Caco-2 (cell line): Measurements from ENCODE around the gene KSR2. TPM values are rescaled to one million over a fixed set of nuclear protein-coding genes. Genes with fewer than 3 reads are reported as not detected.

Experiments used
- BruUV-seq: library from RNA; stranded (reverse); fragments of 400-500 nt; replicated peaks from 2 replicates; lab custom pipeline; 2021; lab: Mats Ljungman, UMichigan
- CTCF ChIA-PET: fragments of 300-600 bp; sonication (Branson Sonifier 250); formaldehyde crosslinking; loops from one replicate; lab custom pipeline; 2022; ENCODE audit warnings: antibody characterized with exemption; lab: Charles Lee
- POLR2A ChIA-PET: fragments of 300-600 bp; sonication (Branson Sonifier 250); formaldehyde crosslinking; loops from one replicate; lab custom pipeline; 2022; ENCODE audit warnings: antibody characterized with exemption; lab: Charles Lee
- DNase-seq, 2 experiments: peaks; one replicate each; pipeline versions ENCODE4 v3.0.0 to v3.0.0-alpha.2; 2020 to 2022
- H3K27me3 ChIP-seq: replicated peaks from 2 replicates; pipeline ENCODE4 v1.6.0; 2011; ENCODE audit warnings: low read length; ENCODE audit not compliant: control insufficient read depth, insufficient read depth
- H3K36me3 ChIP-seq: 2 replicates; pipeline ENCODE4 v1.5.1; 2011; ENCODE audit warnings: low read length; ENCODE audit not compliant: control insufficient read depth, insufficient read depth
- H3K4me1 ChIP-seq: fragments of 250-450 bp; sonication (Bioruptor Pico); 2 replicates; pipeline ENCODE4 v1.5.1; 2020; ENCODE audit warnings: mild to moderate bottlenecking
- H3K4me3 ChIP-seq: 2 replicates; pipeline ENCODE4 v1.5.1; 2011; ENCODE audit warnings: low read depth, mild to moderate bottlenecking, control low read depth, low read length
- H3K9me3 ChIP-seq: fragments of 250-450 bp; sonication (Bioruptor Pico); 2 replicates; pipeline ENCODE4 v1.5.1; 2020; ENCODE audit warnings: mild to moderate bottlenecking, moderate library complexity
- H3K27ac Mint-ChIP-seq: one replicate; pipeline ENCODE4 v1.8.0; 2022; ENCODE audit warnings: mixed read lengths; ENCODE audit not compliant: unreplicated experiment
- H3K27me3 Mint-ChIP-seq: one replicate; pipeline ENCODE4 v1.8.0; 2022; ENCODE audit warnings: mixed read lengths; ENCODE audit not compliant: insufficient read depth, unreplicated experiment
- H3K36me3 Mint-ChIP-seq: one replicate; pipeline ENCODE4 v1.8.0; 2022; ENCODE audit warnings: mild to moderate bottlenecking, mixed read lengths; ENCODE audit not compliant: insufficient read depth, unreplicated experiment
- H3K4me1 Mint-ChIP-seq: one replicate; pipeline ENCODE4 v1.8.0; 2022; ENCODE audit warnings: low read depth, mixed read lengths; ENCODE audit not compliant: unreplicated experiment
- H3K4me3 Mint-ChIP-seq: one replicate; pipeline ENCODE4 v1.8.0; 2022; ENCODE audit warnings: mild to moderate bottlenecking, moderate library complexity, mixed read lengths; ENCODE audit not compliant: unreplicated experiment
- H3K9me3 Mint-ChIP-seq: one replicate; pipeline ENCODE4 v1.8.0; 2022; ENCODE audit warnings: mixed read lengths; ENCODE audit not compliant: unreplicated experiment
- CTCF ChIP-seq, 2 experiments: fragments of 200-600 bp in 1 of 2; IDR thresholded peaks; 1 replicate in 1 of 2; 2 replicates in 1 of 2; pipeline versions ENCODE4 v1.5.1 to v1.8.0; 2011 to 2022; ENCODE audit warnings: antibody characterized with exemption in 1 of 2, control low read depth in 1 of 2, inconsistent platforms in 1 of 2, low read depth in 1 of 2, low read length in 1 of 2, mild to moderate bottlenecking in 1 of 2, moderate library complexity in 1 of 2; ENCODE audit not compliant: insufficient read depth in 1 of 2, severe bottlenecking in 1 of 2, unreplicated experiment in 1 of 2
- intact Hi-C: fragments of 100-400 bp; cut with micrococcal nuclease; formaldehyde crosslinking; loops from one replicate; pipeline ENCODE4 v1.10.0; 2022; ENCODE audit not compliant: unreplicated experiment
- total RNA-seq: library from RNA; stranded (reverse); gene quantifications from 2 replicates; pipeline ENCODE4 v1.2.3, GENCODE V29; 2022

KSR2 gene
- total RNA-seq, 1 experiment from 2014 or later: 0.66 TPM

GRCh38 chr12:117661471-117661870 lies 307.3 kb downstream of the KSR2 start:
- Mint-ChIP-seq H3K4me1 (no peaks in the 10 kb centered on the region), H3K4me3 (no peak overlapping the region), H3K27ac (no peak overlapping the region), H3K36me3 (no peaks in the 10 kb centered on the region), H3K27me3 (peaks cover 9% of the 10 kb centered on the region), H3K9me3 (no peaks in the 10 kb centered on the region)
- Histone ChIP-seq H3K27me3 (no peaks in the 10 kb centered on the region), H3K9me3 (no peaks in the 10 kb centered on the region), H3K4me3 (no peak overlapping the region), H3K36me3 (no peaks in the 10 kb centered on the region), H3K4me1 (no peaks in the 10 kb centered on the region)
- ChIA-PET POLR2A (no interaction called here), CTCF (no interaction called here)
- intact Hi-C loops: no loop called here
- no peak for TF ChIP-seq CTCF (IDR thresholded peaks at IDR 0.05; ENCODE audit: insufficient read depth in 1 of 2, low read depth in 1 of 2, low read length in 1 of 2, severe bottlenecking in 1 of 2, unreplicated experiment in 1 of 2)
- BruUV-seq: no TSS peak
- DNase-seq: no peak

- BruUV-seq: no TSS peak
- no peaks in the 10 kb centered on the region for H3K36me3 Mint-ChIP-seq
- no peak for DNase-seq
- TF ChIP-seq CTCF (IDR thresholded peaks at IDR 0.05; ENCODE audit: insufficient read depth in 1 of 2, low read depth in 1 of 2, low read length in 1 of 2, severe bottlenecking in 1 of 2, unreplicated experiment in 1 of 2): no peak
- no peaks in the 10 kb centered on the region for H3K4me1 ChIP-seq
- H3K4me3 Mint-ChIP-seq: no peak overlapping the region
- POLR2A ChIA-PET: no interaction called here
- H3K27ac Mint-ChIP-seq: no peak overlapping the region
- H3K36me3 ChIP-seq: no peaks in the 10 kb centered on the region
- H3K4me3 ChIP-seq: no peak overlapping the region
- CTCF ChIA-PET: no interaction called here
- no peaks in the 10 kb centered on the region for H3K9me3 ChIP-seq
- H3K27me3 ChIP-seq: no peaks in the 10 kb centered on the region
- no peaks in the 10 kb centered on the region for H3K9me3 Mint-ChIP-seq
- peaks cover 9% of the 10 kb centered on the region for H3K27me3 Mint-ChIP-seq
- no peaks in the 10 kb centered on the region for H3K4me1 Mint-ChIP-seq
- intact Hi-C loops: no loop called here
Observed at GRCh38 chr12:117660896-117661295, 307.9 kb downstream of the KSR2 start.

GRCh38 chr12:117658226-117658625 lies 310.6 kb downstream of the KSR2 start:
- H3K4me1 Mint-ChIP-seq: no peaks in the 10 kb centered on the region
- H3K4me1 ChIP-seq: no peaks in the 10 kb centered on the region

More at GRCh38 chr12:117658226-117658625, 310.6 kb downstream of the KSR2 start:
- TF ChIP-seq CTCF (IDR thresholded peaks at IDR 0.05; ENCODE audit: insufficient read depth in 1 of 2, low read depth in 1 of 2, low read length in 1 of 2, severe bottlenecking in 1 of 2, unreplicated experiment in 1 of 2): no peak
- POLR2A ChIA-PET: no interaction called here
- CTCF ChIA-PET: no interaction called here
- H3K9me3 Mint-ChIP-seq: no peaks in the 10 kb centered on the region
- no peaks in the 10 kb centered on the region for H3K36me3 Mint-ChIP-seq
- H3K27ac Mint-ChIP-seq: no peak overlapping the region
- H3K27me3 Mint-ChIP-seq: peaks cover 9% of the 10 kb centered on the region
- H3K27me3 ChIP-seq: no peaks in the 10 kb centered on the region
- no peak for DNase-seq
- no peak overlapping the region for H3K4me3 ChIP-seq
- H3K4me3 Mint-ChIP-seq: no peak overlapping the region
- no TSS peak for BruUV-seq
- intact Hi-C loops: no loop called here
- no peaks in the 10 kb centered on the region for H3K36me3 ChIP-seq
- no peaks in the 10 kb centered on the region for H3K9me3 ChIP-seq
